Neural progenitor cell (in vitro differentiated cells): ENCODE results near the gene SMPDL3B.
A peak's percentile ranks its signal among the peaks of the same experiment; 100 is the strongest.

Source experiments
- EZH2 ChIP-seq: fragments of 200-600 bp; sonication (generic); IDR thresholded peaks from 2 replicates; pipeline ENCODE4 v1.6.1; 2017; ENCODE audit warnings: antibody characterized with exemption, mild to moderate bottlenecking, moderate library complexity
- EZH2phosphoT487 ChIP-seq: fragments of 200-600 bp; sonication (generic); IDR thresholded peaks from 2 replicates; pipeline ENCODE4 v1.6.1; 2017; ENCODE audit warnings: antibody characterized with exemption
- TF ChIP-seq, protein P1 (sequence below): fragments of 200-600 bp; sonication (generic); IDR thresholded peaks from 2 replicates; pipeline ENCODE4 v1.5.1; 2017; ENCODE audit warnings: antibody characterized with exemption, mild to moderate bottlenecking

DNA sequence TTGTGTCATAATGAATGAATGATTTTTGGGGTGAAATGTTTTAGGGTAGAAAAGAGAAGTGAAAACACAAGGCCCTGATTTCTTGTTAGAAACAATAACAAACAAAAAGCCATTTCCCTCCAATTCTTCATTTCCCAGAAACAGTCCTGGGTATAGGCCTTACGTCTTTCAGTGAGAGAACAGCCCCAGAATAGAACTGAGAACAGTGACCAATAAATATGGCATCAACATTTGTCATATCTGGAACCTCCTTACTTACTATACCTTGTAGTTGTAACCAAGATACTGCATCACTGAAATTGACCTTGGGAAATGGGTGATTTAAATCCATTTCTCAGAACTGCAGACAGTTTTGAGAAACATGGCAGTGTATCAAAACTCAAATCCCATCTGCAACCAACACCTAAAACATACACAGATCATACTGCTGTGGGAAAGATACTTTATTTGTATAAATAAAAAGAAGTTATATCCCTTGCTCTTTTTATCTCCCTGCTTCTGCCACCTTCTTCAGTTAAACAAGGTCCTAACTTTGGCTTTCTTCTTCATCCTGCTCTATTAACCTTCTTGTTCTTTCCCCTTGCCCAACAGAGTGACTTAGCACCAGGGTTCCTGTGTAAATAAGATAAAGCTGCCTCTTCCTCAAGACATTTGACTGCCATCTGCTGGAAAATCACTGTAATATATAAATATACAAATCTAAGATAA is 44.5 kb downstream of the SMPDL3B start:
- TF ChIP-seq EZH2phosphoT487 (no peak), EZH2 (no peak)
- TF ChIP-seq, protein P1, sequence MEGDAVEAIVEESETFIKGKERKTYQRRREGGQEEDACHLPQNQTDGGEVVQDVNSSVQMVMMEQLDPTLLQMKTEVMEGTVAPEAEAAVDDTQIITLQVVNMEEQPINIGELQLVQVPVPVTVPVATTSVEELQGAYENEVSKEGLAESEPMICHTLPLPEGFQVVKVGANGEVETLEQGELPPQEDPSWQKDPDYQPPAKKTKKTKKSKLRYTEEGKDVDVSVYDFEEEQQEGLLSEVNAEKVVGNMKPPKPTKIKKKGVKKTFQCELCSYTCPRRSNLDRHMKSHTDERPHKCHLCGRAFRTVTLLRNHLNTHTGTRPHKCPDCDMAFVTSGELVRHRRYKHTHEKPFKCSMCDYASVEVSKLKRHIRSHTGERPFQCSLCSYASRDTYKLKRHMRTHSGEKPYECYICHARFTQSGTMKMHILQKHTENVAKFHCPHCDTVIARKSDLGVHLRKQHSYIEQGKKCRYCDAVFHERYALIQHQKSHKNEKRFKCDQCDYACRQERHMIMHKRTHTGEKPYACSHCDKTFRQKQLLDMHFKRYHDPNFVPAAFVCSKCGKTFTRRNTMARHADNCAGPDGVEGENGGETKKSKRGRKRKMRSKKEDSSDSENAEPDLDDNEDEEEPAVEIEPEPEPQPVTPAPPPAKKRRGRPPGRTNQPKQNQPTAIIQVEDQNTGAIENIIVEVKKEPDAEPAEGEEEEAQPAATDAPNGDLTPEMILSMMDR, result peak; percentile 50
